ENCODE results near the gene CXXC4.

The CXXC4 gene

GRCh38 chr4:104530426-104530825 is 35.7 kb upstream of the CXXC4 start:
- no peaks in the 10 kb centered on the region for H3K36me3 ChIP-seq (replicated peaks; ENCODE audit: low read depth, low read length)
- H4K20me1 ChIP-seq (ENCODE audit: insufficient read depth, low read length) = no peaks in the 10 kb centered on the region
- H3K27ac ChIP-seq (ENCODE audit: low read length) = no peak overlapping the region
- no peaks in the 10 kb centered on the region for H3K79me2 ChIP-seq (ENCODE audit: low read length)
- TF ChIP-seq EZH2phosphoT487 (IDR thresholded peaks at IDR 0.05; ENCODE audit: low read depth) = no peak
- no peak for TF ChIP-seq CTCF (IDR thresholded peaks at IDR 0.05; ENCODE audit: low read depth, low read length)
- H3K4me2 ChIP-seq (ENCODE audit: low read length) = no peak overlapping the region
- no peaks in the 10 kb centered on the region for H3K4me1 ChIP-seq (ENCODE audit: low read length)
- no peak overlapping the region for H3K9ac ChIP-seq (ENCODE audit: low read length)
- no peak overlapping the region for H2AFZ ChIP-seq (ENCODE audit: low read depth, low read length)
- H3K27me3 ChIP-seq (ENCODE audit: low read depth, low read length) = no peaks in the 10 kb centered on the region
- H3K9me3 ChIP-seq (ENCODE audit: insufficient read depth, low read length) = no peaks in the 10 kb centered on the region
- H3K4me3 ChIP-seq (ENCODE audit: low read length) = no peak overlapping the region

- Histone ChIP-seq H2AFZ (ENCODE audit: low read depth, low read length) (no peak overlapping the region), H3K27me3 (ENCODE audit: low read depth, low read length) (no peaks in the 10 kb centered on the region), H3K36me3 (replicated peaks; ENCODE audit: low read depth, low read length) (no peaks in the 10 kb centered on the region), H3K79me2 (ENCODE audit: low read length) (no peaks in the 10 kb centered on the region), H3K27ac (ENCODE audit: low read length) (no peak overlapping the region), H3K4me1 (ENCODE audit: low read length) (peaks cover 10% of the 10 kb centered on the region), H3K9ac (ENCODE audit: low read length) (no peak overlapping the region), H3K9me3 (ENCODE audit: insufficient read depth, low read length) (no peaks in the 10 kb centered on the region), H3K4me2 (ENCODE audit: low read length) (no peak overlapping the region), H4K20me1 (ENCODE audit: insufficient read depth, low read length) (no peaks in the 10 kb centered on the region), H3K4me3 (ENCODE audit: low read length) (no peak overlapping the region)
- no peak for TF ChIP-seq EZH2phosphoT487 (IDR thresholded peaks at IDR 0.05; ENCODE audit: low read depth)
- TF ChIP-seq CTCF (IDR thresholded peaks at IDR 0.05; ENCODE audit: low read depth, low read length) = no peak
These were observed 29.9 kb upstream of the CXXC4 start for GRCh38 chr4:104524591-104524990.

- TF ChIP-seq EZH2phosphoT487 (IDR thresholded peaks at IDR 0.05; ENCODE audit: low read depth) (no peak), CTCF (IDR thresholded peaks at IDR 0.05; ENCODE audit: low read depth, low read length) (no peak)
- Histone ChIP-seq H3K79me2 (ENCODE audit: low read length) (no peaks in the 10 kb centered on the region), H3K36me3 (replicated peaks; ENCODE audit: low read depth, low read length) (no peaks in the 10 kb centered on the region), H3K4me3 (ENCODE audit: low read length) (no peak overlapping the region), H3K4me2 (ENCODE audit: low read length) (no peak overlapping the region), H2AFZ (ENCODE audit: low read depth, low read length) (no peak overlapping the region), H4K20me1 (ENCODE audit: insufficient read depth, low read length) (no peaks in the 10 kb centered on the region), H3K4me1 (ENCODE audit: low read length) (peaks cover 13% of the 10 kb centered on the region), H3K9me3 (ENCODE audit: insufficient read depth, low read length) (no peaks in the 10 kb centered on the region), H3K27ac (ENCODE audit: low read length) (no peak overlapping the region), H3K27me3 (ENCODE audit: low read depth, low read length) (no peaks in the 10 kb centered on the region), H3K9ac (ENCODE audit: low read length) (no peak overlapping the region)
These were observed 29.3 kb upstream of the CXXC4 start for GRCh38 chr4:104524026-104524425.

GRCh38 chr4:104519588-104519987 is 24.9 kb upstream of the CXXC4 start:
- Histone ChIP-seq H4K20me1 (ENCODE audit: insufficient read depth, low read length) (no peaks in the 10 kb centered on the region), H3K4me1 (ENCODE audit: low read length) (peaks cover 8% of the 10 kb centered on the region), H3K9me3 (ENCODE audit: insufficient read depth, low read length) (no peaks in the 10 kb centered on the region), H3K4me3 (ENCODE audit: low read length) (no peak overlapping the region), H3K27ac (ENCODE audit: low read length) (no peak overlapping the region), H3K27me3 (ENCODE audit: low read depth, low read length) (no peaks in the 10 kb centered on the region), H2AFZ (ENCODE audit: low read depth, low read length) (no peak overlapping the region), H3K9ac (ENCODE audit: low read length) (no peak overlapping the region), H3K4me2 (ENCODE audit: low read length) (no peak overlapping the region), H3K36me3 (replicated peaks; ENCODE audit: low read depth, low read length) (no peaks in the 10 kb centered on the region), H3K79me2 (ENCODE audit: low read length) (no peaks in the 10 kb centered on the region)
- TF ChIP-seq CTCF (IDR thresholded peaks at IDR 0.05; ENCODE audit: low read depth, low read length) = no peak
- TF ChIP-seq EZH2phosphoT487 (IDR thresholded peaks at IDR 0.05; ENCODE audit: low read depth) = no peak
